ENCODE results near the gene TM6SF1.
"Not testable (repeated sequence)": the region's sequence is repeated elsewhere in the genome, so short reads cannot be mapped to it uniquely, and the experiment has no call there.

- not testable (repeated sequence) for TF ChIP-seq EZH2 (IDR thresholded peaks at IDR 0.05; ENCODE audit: borderline replicate concordance, low read length); CTCF (conservative IDR thresholded peaks at IDR 0.05 in 1 of 2, IDR thresholded peaks at IDR 0.05 in 1 of 2; ENCODE audit: extremely low read depth in 1 of 2, insufficient read depth in 1 of 2, low read depth in 1 of 2, low read length in 2 of 2)
These were observed 22.0 kb upstream of the TM6SF1 start for GRCh38 chr15:83085461-83085860.

Data from mammary epithelial cell (primary cell).